Measurements from ENCODE around the gene CACNA1D.

GRCh38 chr3:53709256-53709655 lies 214.8 kb downstream of the CACNA1D start:
- TF ChIP-seq CTCF (IDR thresholded peaks at IDR 0.05; ENCODE audit: poor library complexity): no peak
- TF ChIP-seq EZH2 (IDR thresholded peaks at IDR 0.05; ENCODE audit: borderline replicate concordance): no peak
